ENCODE data around the gene PTGES.

PTGES gene

DNA sequence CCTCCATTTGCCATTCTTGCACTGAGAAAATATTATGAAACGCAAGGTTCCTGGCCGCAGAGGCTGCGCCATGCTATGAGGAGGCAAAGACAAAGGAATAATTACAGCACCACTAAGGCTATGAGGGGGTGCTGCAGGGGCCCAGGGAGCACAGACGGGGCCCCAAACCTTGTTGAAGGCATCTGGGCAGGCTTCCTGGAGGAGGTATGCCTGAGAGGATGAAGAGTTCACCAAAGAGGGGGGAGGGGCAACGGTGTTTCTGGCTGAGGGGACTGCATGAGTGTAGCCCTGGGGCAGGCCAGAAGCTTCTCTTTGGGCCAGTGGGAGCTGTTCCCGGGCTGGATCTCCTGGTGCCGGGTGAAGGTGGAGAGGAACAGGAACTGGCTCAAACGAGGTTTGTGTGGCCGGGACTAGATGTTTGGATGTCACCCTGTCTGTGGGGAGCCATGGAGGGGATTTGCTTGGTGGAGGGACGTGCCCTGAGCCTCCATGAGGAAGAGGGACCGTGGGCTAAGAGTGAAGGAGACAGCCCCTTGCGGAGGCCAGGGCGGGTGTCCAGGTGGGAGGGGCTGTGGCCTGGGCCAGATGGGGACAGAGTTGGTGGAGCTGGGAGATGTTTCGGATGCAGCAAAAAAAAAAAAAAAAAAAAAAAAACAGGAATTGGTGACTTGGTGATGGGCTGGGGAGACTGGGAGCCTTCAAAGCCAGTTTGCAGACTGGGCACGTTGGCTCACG, 28.2 kb downstream of the PTGES start:
- H3K4me3 ChIP-seq (ENCODE audit: low read depth, low read length): no peak overlapping the region
- TF ChIP-seq CTCF (IDR thresholded peaks at IDR 0.05; ENCODE audit: low read depth, low read length, missing control alignments): no peak
- DNase-seq (ENCODE audit: low read depth): no peak

DNA sequence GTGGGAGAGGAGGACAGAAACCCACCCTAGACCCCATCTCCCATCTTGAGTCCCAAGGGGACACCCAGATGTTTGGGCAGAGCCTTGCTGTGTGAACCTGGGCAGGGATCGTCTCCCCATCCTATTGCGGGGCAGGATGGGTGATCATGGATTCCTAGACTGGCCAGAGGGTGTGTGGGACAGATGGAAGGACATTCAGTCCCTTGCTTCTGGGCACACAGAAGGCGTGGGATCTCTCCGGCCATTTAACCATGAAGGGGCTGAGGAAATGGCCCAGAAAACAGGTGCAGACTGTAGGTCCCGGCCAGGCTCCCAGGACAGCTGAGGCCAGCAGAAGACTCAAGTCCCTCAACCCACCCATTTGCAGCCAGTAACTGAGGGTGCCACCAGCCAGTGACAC, 29.9 kb downstream of the PTGES start:
- no peak for DNase-seq (ENCODE audit: low read depth)
- H3K4me3 ChIP-seq (ENCODE audit: low read depth, low read length): no peak overlapping the region
- TF ChIP-seq CTCF (IDR thresholded peaks at IDR 0.05; ENCODE audit: low read depth, low read length, missing control alignments): no peak

DNA sequence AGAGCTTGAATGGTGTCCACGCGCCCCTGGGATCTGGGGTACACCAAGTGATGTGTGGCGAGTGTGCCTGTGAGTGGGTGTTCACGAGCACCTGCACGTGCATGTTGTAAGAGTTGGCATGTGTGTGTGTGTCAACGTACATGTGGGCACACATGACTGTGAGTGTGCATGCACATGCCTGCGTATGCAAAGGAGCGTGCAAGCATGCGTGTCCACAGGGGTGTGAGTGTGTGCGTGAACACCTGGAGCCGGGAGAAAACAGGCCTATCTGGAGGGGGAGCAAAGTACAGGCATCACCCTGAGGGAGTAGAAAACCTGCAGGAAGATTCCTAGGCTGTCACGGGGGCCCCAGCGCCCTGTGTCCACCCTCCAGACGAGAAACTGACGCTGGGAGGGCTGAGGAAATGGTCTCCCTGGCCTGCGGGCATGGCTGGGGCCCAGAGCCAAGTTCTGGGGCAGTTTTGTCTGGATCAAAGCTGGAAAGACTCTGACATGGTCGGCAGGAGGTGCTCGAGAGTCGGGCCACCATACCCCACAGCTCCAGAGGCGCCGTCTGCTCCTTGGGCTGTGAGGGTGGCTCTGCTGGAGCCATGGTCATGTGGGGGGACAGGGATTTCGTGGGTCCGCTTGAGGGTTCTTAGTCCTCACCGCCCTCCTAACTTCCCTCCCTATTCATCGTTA, 31.8 kb downstream of the PTGES start:
- no peak for DNase-seq (ENCODE audit: low read depth)
- TF ChIP-seq CTCF (IDR thresholded peaks at IDR 0.05; ENCODE audit: low read depth, low read length, missing control alignments): peak; percentile 1
- no peak overlapping the region for H3K4me3 ChIP-seq (ENCODE audit: low read depth, low read length)

DNA sequence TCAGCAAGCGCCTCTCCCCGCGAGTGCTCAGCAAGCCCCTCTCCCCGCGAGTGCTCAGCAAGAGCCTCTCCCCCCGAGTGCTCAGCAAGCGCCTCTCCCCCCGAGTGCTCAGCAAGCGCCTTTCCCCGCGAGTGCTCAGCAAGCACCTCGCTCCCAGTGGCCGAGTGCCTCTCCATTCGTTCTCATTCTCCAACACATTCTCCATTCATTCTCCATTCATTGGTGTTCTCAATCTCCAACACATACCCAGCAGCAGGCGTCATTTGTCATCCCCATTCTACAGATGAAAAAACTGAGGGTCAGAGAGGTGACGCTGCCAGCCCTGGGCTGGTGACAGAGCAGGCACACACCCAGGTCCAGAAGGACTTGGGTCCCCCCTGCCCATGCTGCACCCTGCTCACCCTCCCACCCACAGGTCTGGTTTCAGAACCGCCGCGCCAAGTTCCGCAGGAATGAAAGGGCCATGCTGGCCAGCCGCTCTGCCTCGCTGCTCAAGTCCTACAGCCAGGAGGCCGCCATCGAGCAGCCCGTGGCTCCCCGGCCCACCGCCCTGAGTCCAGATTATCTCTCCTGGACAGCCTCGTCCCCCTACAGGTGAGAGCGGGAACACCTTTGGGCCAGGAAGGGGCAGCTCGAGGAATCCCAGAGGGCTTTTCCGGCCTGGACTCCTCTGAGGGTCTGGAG, 32.5 kb downstream of the PTGES start:
- no peak overlapping the region for H3K4me3 ChIP-seq (ENCODE audit: low read depth, low read length)
- TF ChIP-seq CTCF (IDR thresholded peaks at IDR 0.05; ENCODE audit: low read depth, low read length, missing control alignments): no peak
- DNase-seq (ENCODE audit: low read depth): no peak

GRCh38 chr9:129719135-129719534, 33.7 kb downstream of the PTGES start:
- H3K4me3 ChIP-seq (ENCODE audit: low read depth, low read length): no peak overlapping the region
- no peak for DNase-seq (ENCODE audit: low read depth)

GRCh38 chr9:129718647-129719046, 34.2 kb downstream of the PTGES start:
- DNase-seq (ENCODE audit: low read depth): no peak
- no peak for TF ChIP-seq CTCF (IDR thresholded peaks at IDR 0.05; ENCODE audit: low read depth, low read length, missing control alignments)
- H3K4me3 ChIP-seq (ENCODE audit: low read depth, low read length): no peak overlapping the region

More at GRCh38 chr9:129719135-129719534, 33.7 kb downstream of the PTGES start:
- no peak for TF ChIP-seq CTCF (IDR thresholded peaks at IDR 0.05; ENCODE audit: low read depth, low read length, missing control alignments)
